GM18861 (cell line): ENCODE results near the gene VSTM2B.

Experiments used
- ATAC-seq: cut with Tn5 transposase; IDR thresholded peaks from one replicate; pipeline ENCODE4 v1.9.1; 2021; ENCODE audit not compliant: unreplicated experiment

Gene VSTM2B

DNA sequence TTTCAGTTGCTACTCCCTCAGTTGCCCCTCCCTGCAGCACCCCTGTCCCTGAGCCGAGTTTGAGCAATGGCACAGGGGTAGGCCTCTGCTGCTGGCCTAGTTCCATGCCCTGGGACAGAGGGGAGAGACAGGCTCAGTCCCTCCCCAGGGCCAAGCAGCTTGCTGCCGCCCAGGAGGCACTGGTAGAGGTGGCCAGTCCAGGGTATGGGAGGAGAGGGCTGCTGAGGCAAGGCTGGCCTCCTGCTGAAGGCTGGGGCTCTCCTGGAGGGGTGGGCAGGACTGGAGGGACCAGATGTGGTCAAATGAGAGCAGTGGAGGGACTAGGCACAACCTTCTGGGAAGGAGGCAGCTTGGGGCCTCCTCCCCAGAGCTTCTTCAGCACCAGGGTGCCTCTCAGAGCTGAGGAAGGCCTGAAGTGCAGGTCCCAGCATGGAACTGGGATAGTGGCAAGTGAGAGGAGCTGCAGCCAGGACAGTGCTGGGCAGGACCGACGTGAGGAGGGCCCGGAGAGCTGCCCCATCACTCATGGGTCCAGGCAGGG lies 29.8 kb upstream of the VSTM2B start:
- no peak for ATAC-seq

DNA sequence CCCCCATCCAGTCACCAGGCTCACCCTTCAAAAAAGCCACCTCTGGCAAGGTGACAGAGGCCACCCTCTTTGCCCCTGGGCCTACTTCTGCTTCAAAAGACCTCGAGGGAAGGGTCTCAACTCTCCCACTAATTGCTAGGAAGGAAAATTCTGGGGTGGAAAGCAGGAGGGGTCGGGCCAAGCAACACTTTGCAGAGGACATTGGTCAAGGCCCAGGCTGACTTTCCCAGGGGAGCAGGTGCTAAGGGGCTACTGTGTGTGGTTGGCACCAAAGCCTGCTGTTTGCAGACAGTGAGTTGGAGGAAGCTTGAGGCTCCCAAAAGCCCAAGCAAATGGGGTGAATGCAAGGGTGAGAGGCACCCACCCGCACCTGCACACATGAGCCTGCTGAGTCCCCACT lies 28.6 kb upstream of the VSTM2B start:
- no peak for ATAC-seq

DNA sequence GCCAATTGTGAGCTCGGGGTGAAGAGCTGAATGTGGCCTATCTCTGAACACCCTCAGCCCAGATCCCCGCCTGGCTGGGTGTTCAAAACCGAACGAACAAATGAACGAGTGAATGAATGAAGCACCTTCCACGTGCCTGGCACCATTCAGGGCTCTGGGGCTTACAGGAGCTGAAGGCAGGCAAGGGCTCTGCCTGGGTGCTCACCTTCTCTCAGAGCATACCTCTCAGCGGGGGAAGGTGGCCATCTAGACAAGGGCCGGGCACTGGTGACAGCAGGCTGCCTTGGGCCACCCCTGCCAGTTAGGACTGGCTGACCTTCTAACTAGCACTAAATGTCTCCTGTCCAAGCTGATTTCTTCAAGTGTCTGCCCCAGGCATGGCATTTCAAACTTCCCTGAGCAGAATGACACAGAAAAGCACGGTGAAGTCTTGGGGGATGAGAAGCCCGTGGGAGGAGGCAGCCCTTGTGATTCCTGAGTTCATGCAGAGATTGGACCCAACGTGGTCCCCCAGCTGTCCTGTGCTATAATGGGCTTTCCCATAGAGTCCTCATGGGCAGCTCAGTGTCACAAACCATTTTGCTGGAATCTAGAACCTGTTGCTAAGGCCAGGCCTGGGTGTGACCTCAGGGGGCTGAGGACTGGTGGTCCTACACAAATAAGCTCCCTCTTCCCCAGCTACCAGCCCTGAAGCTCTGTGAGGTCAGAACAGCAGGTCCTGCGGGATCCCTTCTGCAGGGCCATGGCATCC lies 27.9 kb upstream of the VSTM2B start:
- ATAC-seq = no peak

DNA sequence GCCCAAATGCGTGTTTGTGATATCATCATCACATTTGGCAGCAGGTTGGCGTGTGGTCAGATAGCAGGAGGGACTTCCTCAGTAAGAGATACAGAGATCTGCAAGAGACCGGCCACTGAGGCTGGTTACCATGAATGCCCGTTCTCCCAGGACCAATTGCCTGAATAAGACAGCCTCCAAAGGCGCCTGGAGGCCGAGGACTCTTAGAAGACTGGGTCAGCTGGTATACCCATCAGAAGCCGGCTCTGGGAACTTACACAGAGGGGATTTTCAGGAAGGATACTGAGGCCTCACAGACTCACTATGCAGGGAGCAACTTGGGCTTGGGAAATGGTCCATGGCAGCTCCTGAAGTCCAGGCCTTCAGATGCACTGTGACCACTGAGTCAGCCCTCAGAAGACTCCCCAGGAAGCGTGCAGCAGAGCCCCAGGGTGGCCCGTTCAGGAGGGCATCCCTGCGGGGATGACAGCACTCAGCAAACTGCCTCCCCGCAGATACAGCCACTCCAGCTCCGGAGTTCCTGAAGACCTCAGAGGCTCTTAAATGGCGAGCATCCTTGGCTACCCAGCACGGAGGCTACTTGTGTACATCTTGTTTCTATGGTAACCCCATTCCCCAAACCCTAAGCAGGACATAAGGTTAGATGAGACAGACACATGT lies 26.4 kb upstream of the VSTM2B start:
- ATAC-seq = no peak

DNA sequence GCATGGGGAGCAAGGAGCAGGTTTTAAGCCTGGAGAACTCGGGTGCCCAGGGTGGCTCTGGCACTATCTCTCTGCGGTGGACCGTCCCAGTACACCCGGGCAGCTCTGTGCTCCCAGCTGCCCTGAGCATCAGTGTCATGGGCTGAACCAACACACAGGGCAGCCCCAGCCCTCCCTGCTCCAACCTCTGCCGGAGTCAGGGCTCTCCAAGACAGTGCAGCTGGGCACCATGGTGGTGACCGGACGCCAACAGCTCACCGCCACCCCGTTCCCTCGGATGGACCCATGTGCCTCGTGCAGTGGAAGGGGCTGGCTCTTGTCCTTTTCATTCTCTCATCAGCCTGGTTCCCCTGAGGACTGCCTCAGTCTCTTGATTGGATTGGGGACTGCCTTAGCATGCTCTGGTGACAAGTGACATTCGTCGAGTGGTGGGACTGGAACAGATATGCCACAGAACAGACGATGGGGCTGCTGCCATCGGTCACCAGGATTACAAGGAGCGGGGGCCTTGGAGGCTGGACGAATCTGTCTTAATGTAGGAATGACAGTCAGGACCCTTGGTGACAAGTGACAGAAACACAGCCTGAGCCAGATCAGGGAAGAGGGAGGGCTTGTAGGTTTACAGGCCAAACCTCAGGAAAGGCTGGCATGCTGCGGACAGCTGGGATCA lies 25.7 kb upstream of the VSTM2B start:
- no peak for ATAC-seq

DNA sequence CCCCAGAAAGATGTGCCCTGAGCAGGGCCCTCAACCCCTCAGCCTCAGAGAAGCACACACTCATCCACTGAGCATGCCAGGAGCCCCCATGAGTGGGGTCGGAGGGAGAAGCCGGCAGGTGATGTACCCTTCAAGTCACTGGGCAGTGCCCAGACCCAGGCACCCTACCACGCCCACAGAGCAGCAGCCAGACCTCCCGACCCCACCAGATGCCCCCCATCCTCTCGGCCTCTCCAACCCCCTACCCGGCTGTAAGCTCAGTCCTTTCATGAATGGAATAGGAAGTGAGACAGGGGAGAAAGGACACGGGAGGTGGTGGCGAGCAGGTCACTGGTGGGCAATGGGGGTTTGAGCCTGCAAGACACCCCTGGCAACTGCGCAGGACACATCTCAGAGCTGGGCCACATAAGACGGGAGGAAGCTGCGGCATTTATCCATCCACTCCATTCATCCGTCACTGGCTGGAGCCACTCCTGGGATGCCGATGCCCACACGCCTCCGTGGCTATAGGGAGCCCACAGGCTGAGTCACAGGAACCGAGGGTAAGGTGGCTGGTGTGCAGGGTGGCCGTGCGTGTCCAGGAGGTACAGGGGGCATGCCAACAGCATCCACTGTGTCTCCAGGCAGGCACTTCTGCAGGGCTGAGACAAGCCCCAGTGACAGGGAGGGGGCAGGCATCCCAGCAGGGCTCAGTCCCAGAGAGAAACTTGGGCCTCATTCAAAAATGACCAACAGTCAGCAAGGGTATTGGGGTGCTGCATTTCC lies 23.8 kb upstream of the VSTM2B start:
- no peak for ATAC-seq

DNA sequence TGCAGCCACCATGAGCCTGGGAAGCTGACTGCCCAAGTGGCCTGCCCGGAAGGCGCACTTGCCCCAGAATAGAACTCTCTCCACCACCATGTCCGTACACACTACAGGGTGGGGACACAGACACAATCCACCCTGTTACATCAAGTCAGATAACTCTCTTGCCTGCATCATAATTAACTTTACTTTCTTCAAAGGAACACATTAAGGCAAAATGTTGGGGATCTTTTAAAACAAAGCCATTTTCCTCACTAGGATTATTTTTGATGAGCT lies 23.3 kb upstream of the VSTM2B start:
- no peak for ATAC-seq

DNA sequence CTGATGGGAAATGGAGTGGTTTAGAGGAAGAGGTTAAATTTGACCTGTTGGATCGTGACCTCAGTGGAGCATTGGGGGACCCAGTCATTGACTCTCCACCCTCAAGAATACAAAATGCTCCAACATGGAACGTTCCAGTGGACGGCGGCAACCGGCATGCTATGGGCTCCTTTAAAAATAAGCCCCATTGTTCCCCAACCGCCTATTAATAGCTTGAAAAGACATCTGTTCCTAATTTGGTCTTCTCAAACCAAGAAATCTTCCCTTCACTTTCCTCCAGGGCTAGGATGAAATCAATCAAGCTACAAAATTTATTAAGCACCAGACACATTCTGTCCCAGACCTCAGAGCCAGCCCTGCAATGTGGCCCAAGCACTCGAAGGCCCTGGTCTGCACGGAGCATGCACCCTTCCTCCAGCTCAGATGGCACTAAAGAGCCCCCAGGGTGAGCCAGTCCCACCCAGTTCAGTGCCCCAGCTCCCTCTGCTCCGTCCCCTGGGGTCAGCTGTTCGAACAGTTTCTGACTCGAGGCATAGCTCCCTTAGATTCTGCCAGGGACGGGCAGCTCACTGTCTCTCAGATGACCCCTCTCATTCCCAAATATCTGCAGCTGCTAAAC lies 22.5 kb upstream of the VSTM2B start:
- ATAC-seq = no peak

DNA sequence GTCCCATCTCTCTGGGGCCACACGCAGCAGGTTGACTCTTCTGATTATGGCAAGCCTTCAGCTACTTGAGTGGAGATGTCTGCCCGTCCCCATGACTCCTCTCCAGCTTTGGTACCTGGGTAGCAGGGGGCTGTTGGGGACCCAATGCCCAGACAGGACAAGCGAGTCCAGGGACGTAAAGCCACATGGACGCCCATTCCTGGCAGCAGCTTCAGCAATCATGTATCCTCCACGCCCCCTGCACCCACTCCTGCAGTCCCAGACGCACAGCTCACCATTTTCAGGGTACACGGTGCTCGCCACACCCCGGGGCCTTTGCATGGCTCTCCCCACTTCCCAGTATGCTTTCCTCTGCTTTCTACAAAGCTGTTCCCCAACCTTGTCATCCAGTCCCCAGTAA lies 22.0 kb upstream of the VSTM2B start:
- ATAC-seq = no peak

DNA sequence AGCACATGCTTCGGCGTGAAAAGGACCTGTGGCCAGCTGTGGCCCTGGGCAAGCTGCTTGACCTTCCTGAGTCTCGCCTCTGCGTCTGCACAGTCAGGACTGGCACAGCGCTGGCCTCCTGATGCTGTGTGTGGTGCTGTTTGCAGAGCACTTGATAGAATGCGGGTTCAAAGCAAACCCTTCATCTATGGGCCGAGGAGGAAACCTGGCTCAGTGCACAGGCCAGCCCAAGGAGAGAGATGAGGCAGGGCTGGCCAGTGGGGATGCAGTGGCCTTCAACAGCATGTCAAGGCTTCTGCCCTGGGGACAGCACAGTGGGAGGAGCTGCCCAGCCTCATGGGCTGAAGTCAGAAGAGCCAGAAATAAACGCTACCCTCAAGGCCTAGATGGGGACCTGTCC lies 21.3 kb upstream of the VSTM2B start:
- ATAC-seq = no peak

DNA sequence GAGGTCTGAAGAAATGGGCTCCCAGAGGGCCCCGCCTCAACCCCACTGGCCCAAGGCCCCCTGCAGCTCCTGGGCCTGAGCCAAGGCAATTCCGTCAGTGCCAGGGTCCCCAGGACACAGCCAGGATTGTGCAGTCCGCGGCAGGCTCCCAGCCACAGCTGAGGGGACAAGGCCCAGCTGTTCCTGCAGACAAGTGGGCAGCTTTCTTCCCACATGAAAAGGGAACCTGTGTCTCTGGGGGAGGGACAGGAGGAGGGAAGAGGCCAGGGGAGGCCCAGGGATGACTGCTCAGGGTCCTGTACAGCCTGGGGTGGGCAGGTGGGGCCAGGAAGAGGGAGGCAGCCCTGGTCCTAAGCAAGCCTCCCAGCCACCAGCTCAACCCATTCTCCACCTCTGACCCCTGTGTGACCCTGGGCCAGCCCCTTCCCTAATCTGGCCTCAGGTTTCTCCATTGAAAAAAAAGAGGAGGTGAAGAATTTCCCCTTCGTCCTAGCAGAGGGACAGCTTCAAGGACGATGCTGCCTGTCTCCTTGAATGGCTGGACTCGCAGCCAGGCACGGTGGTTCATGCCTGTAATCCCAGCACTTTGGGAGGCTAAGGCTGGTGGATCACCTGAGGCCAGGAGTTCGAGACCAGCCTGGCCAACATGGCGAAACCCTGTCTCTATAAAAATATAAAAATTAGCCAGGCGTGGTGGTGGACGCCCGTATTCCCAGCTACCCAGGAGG lies 20.5 kb upstream of the VSTM2B start:
- ATAC-seq = no peak

DNA sequence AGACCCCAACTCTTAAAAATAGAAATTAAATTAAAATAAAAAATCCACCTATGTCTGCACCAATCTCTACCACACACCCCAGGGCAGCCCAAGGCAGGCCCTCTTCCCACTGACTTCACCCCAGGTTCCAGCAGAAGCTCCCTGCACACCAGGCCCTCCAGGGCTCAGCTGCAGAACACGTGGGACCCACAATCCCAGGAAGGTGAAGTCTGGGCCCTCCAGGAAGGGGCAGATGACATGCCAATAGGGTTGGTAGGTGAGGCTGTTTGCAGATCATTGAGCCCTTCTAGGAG lies 19.2 kb upstream of the VSTM2B start:
- ATAC-seq = no peak

DNA sequence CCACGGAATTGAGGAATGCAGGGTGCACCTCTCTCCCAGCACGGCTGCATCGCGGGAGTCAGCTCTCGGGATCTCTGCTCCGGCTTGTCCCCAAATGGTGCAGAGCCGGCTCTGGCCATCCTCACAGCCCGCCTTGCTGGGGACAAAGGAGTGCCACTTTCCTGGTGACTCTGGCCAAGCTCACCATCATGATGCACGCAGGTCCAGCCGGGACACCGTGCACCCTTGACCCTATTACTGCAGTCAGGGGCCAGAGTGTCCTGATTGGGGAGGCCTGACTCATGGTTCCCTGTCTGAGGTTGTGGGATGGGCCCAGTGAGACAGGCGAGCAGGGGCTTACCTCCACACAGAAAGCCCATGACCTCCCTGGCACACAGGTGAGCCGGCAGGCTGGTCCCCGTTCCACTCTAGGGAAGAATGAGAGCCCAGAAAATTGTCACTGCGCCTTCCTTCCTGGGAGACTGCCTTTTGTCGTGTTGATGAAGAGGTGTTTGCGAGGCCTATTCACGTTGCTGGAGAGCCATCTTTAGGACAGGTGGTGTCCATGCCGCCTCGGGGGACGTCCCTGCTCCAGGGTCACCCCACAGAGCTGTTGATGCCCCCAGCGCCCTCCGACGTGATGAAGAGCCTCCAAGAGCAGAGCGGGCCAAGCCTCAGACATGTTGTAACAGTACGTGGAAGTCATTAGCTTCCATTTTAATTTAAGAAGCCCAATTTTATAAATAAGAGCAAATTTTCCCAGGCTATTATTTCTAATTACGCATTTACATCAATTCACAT lies 18.5 kb upstream of the VSTM2B start:
- no peak for ATAC-seq

DNA sequence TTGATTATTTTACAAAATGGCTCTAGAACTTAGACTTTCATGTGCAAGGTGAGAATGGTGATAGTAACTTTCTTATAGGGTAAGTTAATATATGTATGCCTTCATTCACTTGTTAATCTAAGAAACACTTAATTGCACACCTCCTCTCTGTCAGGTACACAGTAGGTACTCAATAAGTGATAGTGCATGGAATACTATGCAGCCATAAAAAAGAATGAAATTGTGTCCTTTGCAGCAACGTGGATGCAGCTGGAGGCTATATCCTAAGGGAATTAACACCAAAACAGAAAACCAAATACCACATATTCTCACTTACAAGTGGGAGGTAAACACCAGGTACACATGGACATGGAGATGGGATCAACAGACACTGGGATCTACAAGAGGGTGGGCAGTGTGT lies 17.6 kb upstream of the VSTM2B start:
- ATAC-seq = no peak

DNA sequence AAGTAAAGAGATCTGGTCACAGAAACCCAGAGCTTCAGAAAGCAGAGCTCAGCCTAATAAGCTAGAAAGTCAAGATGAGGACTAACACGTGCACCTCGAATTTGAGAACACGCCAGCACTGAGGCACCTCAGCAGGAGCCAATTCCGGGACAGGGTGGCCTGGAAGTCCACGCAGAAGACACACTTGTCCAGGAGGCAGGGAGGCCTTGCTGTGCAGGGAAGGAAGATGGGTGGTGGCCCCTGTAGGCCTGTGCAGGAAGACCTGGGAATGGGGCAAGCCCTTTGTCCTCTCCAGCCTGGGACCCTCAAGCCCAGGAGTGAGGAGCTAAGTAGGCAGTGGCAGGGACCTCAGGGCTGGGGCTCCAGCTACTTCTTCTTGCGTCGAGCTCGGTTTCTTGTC lies 16.3 kb upstream of the VSTM2B start:
- ATAC-seq = no peak

DNA sequence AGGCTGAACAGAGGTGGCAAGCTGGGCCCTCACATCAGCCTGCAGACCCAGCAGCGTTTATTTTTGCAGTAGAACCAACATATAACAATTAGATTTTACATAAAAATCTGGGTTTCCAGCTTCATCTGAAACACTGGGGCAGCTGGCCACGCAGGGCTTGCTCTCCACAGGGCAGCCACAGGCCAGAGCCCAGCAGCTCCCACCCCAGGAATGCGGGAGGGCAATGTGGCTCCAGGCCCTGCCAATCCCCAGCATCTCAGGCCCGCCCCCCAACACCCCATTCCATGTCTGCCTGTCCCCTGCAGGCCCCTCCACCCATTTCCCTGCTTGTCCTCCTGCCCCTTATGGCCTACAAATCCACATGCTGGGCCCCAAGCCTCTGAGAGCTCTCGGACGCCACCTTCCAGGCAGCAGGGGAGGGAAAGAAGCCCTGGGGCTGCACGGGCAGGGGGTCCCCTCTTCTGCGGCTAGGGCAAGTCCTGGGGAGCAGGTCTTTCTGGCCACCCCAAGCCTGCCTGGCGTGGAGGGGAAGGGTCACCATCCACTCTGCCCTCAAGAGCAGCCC lies 15.0 kb upstream of the VSTM2B start:
- no peak for ATAC-seq

DNA sequence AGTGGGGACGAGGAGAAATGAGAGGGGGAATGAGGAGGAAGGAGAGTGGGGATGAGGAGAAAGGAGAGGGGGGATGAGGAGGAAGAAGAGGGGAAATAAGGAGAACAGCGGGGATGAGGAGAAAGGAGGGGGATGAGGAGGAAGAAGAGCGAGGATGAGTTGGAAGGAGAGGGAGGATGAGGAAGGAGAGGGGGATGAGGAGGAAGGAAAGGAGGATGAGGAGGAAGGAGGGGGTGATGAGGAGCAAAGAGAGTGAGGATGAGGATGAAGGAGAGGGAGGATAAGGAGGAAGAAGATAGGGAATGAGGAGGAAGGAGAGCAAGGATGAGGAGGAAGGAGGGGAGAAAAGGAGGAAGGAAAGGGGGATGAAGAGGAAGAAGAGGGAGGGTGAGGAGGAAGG lies 14.0 kb upstream of the VSTM2B start:
- ATAC-seq = no peak

DNA sequence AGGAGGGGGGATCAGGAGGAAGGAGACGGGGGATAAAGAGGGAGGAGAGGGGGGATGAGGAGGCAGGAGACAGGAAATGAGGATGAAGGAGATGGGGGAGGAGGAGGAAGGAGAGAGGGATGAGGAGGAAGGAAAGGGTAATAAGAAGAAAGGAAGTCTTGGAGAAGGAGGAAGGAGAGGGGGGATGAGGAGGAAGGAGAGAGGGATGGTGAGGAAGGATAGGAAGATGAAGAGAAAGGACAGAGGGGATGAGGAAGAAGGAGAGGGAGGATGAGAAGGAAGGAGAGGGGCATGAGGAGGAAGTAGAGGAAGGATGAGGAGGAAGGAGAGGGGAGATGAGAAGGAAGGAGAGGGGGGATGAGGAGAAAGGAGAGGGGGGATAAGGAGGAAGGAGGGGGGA lies 13.0 kb upstream of the VSTM2B start:
- ATAC-seq = no peak

DNA sequence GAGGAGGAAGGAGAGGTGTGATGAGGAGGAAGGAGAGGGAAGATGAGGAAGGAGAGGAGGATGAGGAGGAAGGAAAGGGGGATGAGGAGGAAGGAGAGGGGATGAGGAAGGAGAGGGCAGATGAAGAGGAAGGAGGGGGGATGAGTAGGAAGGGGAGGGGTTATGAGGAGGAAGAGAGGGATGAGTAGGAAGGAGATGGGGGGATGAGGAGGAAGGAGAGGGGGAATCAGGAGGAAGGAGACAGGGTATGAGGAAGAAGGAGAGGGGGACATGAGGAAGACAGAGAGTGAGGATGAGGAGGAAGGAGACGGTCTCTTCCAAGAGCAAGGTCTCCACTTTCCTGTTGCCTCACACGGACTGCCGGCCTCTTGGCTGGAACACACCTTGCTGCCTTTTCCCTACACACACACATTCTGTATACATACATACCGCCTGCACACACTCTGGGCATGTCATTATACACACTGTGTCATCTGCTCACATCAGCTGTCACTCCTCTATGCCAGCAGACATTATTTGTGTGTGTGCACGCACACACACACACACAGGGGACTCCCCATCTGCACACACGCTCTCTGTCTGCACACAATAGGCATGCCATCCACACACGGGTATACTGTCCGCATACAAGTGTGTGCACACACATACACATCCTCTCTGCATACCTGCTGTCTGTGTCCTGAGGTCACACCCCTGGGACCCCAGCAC lies 11.1 kb upstream of the VSTM2B start:
- ATAC-seq = no peak
